Measurements from ENCODE around the gene CALHM6. TPM values are rescaled to one million over a fixed set of nuclear protein-coding genes. Genes with fewer than 3 reads are reported as not detected.

CALHM6 gene
- total and polyA plus RNA-seq, 10 of the 15 experiments (the other 5 are each of a cell fraction or from before 2014, with no cell fraction given), result 0.15 to 3.4 (median 1.3) TPM

DNA sequence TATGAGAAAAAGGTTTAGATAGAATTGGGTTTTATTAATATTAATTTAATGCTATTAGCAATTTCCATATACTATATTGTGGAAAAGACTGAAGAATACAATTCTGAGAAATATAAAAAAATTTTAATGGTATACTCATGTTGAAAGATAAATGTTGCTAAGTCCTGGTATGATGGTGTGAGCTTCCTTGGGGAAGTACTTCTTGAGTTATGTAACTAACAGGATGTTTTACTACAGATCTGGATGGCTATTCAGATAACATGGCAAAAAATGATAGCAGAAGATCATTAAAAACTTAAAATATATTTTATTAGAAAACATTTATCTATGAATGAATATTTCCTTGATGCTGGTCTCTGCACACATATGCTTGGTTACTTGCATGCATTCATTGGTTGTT lies 23.5 kb upstream of the CALHM6 start (continued):
- TF ChIP-seq EGR1 (IDR thresholded peaks at IDR 0.05; ENCODE audit: borderline replicate concordance in 1 of 2, low read depth in 2 of 2, low read length in 2 of 2) (no peak), SMAD5 (IDR thresholded peaks at IDR 0.05; ENCODE audit: low read depth) (no peak)

DNA sequence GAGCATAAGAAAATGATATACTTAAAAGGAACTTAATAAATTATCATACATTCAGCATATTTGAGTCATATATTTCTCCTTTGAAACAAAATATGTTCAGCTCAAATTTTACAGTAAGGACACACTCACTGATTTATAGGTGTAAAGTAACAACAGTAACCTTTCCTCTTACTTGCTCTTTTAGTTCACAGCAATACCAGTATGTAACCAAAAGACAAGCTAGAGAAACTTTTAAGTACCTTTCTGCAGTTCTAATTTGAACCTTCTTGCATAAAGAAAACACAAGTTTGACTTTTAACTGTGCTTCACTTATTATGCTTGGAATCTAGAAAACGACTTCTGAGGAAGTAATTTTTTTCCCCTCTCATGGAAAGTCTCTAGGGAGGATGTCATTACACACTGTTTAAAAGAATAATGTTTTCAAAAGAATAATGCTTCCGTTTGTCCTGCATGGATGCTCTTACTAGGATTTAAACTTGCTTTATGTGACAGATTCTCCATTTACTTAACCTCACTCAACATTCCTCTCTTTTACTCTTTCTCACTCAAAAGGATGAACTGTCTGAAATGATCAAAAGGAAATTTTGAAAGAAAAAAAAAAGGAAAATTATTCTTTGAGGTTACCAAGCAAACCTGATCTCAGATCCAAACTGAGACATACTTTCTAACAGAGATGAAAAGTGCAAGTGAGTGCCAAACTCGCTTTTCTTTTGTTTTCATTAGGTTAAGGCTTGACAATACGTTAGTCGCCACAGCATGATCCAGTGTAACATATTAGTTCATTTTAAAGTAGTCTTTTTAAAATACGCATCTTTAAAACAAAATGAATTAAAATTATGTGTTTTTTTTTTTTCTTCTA lies 22.4 kb upstream of the CALHM6 start:
- no peak overlapping the region for H3K4me2 ChIP-seq (ENCODE audit: control insufficient read depth, insufficient read depth)
- ATAC-seq, result no peak
- no peak overlapping the region for H3K27ac ChIP-seq (ENCODE audit: control insufficient read depth, insufficient read depth)
- no peaks in the 10 kb centered on the region for H3K79me2 ChIP-seq (ENCODE audit: control insufficient read depth, insufficient read depth, low read length)
- no peaks in the 10 kb centered on the region for H3K27me3 ChIP-seq (replicated peaks in 1 of 2; ENCODE audit: control insufficient read depth in 2 of 2, insufficient read depth in 2 of 2, low read length in 1 of 2)
- no peaks in the 10 kb centered on the region for H3K4me1 ChIP-seq (ENCODE audit: control insufficient read depth, insufficient read depth, low read length)
- FAIRE-seq, result no peak
- H3K4me3 ChIP-seq, result no peak overlapping the region
- ChIA-PET RAD21 (ENCODE audit: unreplicated experiment) (interaction anchor here (0.7 to 1.3 kb wide), 2 partner anchors 12 to 28 kb away, joined by 4 read pairs; no protein-coding TSS in a partner anchor), CTCF (interaction anchor here (1.4 kb wide), 1 partner anchor 28 kb away, joined by 5 read pairs; no protein-coding TSS in a partner anchor), POLR2A (no interaction called here), SMC1A (ENCODE audit: uncharacterized antibody, unreplicated experiment) (interaction anchor here (0.6 to 1.4 kb wide), 5 partner anchors 11 to 227 kb away, joined by 3 to 4 read pairs (median 3); no protein-coding TSS in a partner anchor)
- H3K36me3 ChIP-seq (ENCODE audit: control insufficient read depth in 2 of 2, insufficient read depth in 2 of 2, low read length in 1 of 2), result peaks cover 0 to 1% of the 10 kb centered on the region in 2 experiments; a peak in 2 of 4 replicates
- H2AFZ ChIP-seq (ENCODE audit: control insufficient read depth, low read depth, low read length), result no peak overlapping the region
- no peak for TF ChIP-seq NFXL1 (IDR thresholded peaks at IDR 0.05; ENCODE audit: borderline replicate concordance)
- no peak for TF ChIP-seq CREB1 (IDR thresholded peaks at IDR 0.05; ENCODE audit: low read depth)
- BruUV-seq (replicated peaks), result no TSS peak
- intact Hi-C loops (cut with micrococcal nuclease; ENCODE audit: unreplicated experiment), result no loop called here
- no peak for DNase-seq (ENCODE audit: low read depth, low spot score)
- in situ Hi-C loops (cut with MboI), result no loop called here
- H3K9me3 ChIP-seq (replicated peaks; ENCODE audit: control insufficient read depth, insufficient read depth, low read length), result no peaks in the 10 kb centered on the region
- H4K20me1 ChIP-seq (ENCODE audit: control insufficient read depth, insufficient read depth), result no peaks in the 10 kb centered on the region
- 74% methylated on average over 6 of the region's 6 CpGs for WGBS (ENCODE audit: insufficient coverage, insufficient replicate concordance, low lambda C conversion rate, missing lambda C conversion rate)
- H3K9ac ChIP-seq (ENCODE audit: control insufficient read depth, insufficient read depth, low read length), result no peak overlapping the region

Data from GM12878 (cell line).